Liver (tissue), 3 donors: ENCODE measurements around the gene RHOT1.

Experiments
- EGR1 ChIP-seq, 2 donors: IDR thresholded peaks; 2 replicates each; pipeline ENCODE4 v1.6.1; 2016 to 2018; ENCODE audit warnings: antibody characterized with exemption in 2 of 2, low read depth in 2 of 2
- FOXA1 ChIP-seq: IDR thresholded peaks from 2 replicates; pipeline ENCODE4 v1.6.1; 2016; ENCODE audit warnings: antibody characterized with exemption
- FOXA2 ChIP-seq: IDR thresholded peaks from 2 replicates; pipeline ENCODE4 v1.6.1; 2016; ENCODE audit warnings: antibody characterized with exemption
- HNF4A ChIP-seq, 2 donors: conservative IDR thresholded peaks; 2 replicates each; pipeline ENCODE4 v1.6.1; 2016; ENCODE audit warnings: antibody characterized with exemption in 2 of 2, mild to moderate bottlenecking in 2 of 2
- JUND ChIP-seq, 2 donors: IDR thresholded peaks; 2 replicates each; pipeline ENCODE4 v1.6.1; 2016; ENCODE audit warnings: antibody characterized with exemption in 2 of 2
- NR2F2 ChIP-seq: IDR thresholded peaks from 2 replicates; pipeline ENCODE4 v1.6.1; 2016; ENCODE audit warnings: antibody characterized with exemption
- RAD21 ChIP-seq, 2 donors: IDR thresholded peaks; 2 replicates each; pipeline ENCODE4 v1.6.1; 2016; ENCODE audit warnings: antibody characterized with exemption in 2 of 2, mild to moderate bottlenecking in 2 of 2
- REST ChIP-seq: IDR thresholded peaks from 2 replicates; pipeline ENCODE4 v1.6.1; 2016; ENCODE audit warnings: antibody characterized with exemption, mild to moderate bottlenecking
- RXRA ChIP-seq, 2 donors: IDR thresholded peaks; 2 replicates each; pipeline ENCODE4 v1.6.1; 2017 to 2018; ENCODE audit warnings: antibody characterized with exemption in 2 of 2, mild to moderate bottlenecking in 1 of 2
- SP1 ChIP-seq: IDR thresholded peaks from 2 replicates; pipeline ENCODE4 v1.6.1; 2018; ENCODE audit warnings: antibody characterized with exemption, mild to moderate bottlenecking
- TAF1 ChIP-seq: conservative IDR thresholded peaks from 2 replicates; pipeline ENCODE4 v1.6.1; 2016; ENCODE audit warnings: antibody characterized with exemption, mild to moderate bottlenecking
- YY1 ChIP-seq: IDR thresholded peaks from 2 replicates; pipeline ENCODE4 v1.6.1; 2016; ENCODE audit warnings: antibody characterized with exemption, mild to moderate bottlenecking
- TF ChIP-seq, protein P1 (sequence below): fragments of 150-350 bp; IDR thresholded peaks from 2 replicates; pipeline ENCODE4 v1.5.1; 2017; ENCODE audit warnings: improper control_type of control experiment, low read depth, low read length; ENCODE audit not compliant: missing input control
- TF ChIP-seq, protein P2 (sequence below): IDR thresholded peaks from 2 replicates; pipeline ENCODE4 v1.6.1; 2016; ENCODE audit warnings: antibody characterized with exemption
- donor health status: healthy.
- donor health status: healthy.

DNA sequence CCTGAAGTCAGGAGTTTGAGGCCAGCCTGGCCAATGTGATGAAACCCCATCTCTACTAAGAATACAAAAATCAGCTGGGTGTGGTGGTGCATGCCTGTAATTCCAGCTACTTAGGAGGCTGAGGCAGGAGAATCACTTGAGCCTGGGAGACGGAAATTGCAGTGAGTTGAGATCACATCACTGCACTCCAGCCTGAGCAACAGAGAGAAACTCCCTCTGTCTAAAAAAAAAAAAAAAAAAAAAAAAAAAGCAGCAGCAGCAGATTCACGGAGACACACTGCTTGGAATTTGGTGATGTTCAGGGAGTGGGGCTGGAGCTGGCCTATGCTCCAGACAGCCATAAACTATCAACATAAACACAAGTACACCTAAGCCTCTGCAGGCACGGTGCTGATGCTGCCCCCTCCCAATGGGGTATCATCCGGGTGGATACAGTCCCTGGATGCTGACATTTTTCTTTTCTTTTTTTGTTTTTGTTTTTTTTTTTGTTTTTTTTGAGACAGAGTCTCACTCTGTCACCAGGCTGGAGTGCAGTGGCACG, 39.6 kb upstream of the RHOT1 start:
- TF ChIP-seq, protein P1, sequence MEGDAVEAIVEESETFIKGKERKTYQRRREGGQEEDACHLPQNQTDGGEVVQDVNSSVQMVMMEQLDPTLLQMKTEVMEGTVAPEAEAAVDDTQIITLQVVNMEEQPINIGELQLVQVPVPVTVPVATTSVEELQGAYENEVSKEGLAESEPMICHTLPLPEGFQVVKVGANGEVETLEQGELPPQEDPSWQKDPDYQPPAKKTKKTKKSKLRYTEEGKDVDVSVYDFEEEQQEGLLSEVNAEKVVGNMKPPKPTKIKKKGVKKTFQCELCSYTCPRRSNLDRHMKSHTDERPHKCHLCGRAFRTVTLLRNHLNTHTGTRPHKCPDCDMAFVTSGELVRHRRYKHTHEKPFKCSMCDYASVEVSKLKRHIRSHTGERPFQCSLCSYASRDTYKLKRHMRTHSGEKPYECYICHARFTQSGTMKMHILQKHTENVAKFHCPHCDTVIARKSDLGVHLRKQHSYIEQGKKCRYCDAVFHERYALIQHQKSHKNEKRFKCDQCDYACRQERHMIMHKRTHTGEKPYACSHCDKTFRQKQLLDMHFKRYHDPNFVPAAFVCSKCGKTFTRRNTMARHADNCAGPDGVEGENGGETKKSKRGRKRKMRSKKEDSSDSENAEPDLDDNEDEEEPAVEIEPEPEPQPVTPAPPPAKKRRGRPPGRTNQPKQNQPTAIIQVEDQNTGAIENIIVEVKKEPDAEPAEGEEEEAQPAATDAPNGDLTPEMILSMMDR, result no peak
- TF ChIP-seq YY1 (no peak), RAD21 (IDR thresholded peaks at IDR 0.05) (no peak), FOXA2 (no peak), EGR1 (IDR thresholded peaks at IDR 0.05; ENCODE audit: low read depth in 2 of 2) (no peak), JUND (IDR thresholded peaks at IDR 0.05) (no peak), RXRA (IDR thresholded peaks at IDR 0.05) (no peak), TAF1 (no peak), FOXA1 (no peak), REST (no peak), NR2F2 (no peak), SP1 (no peak), HNF4A (conservative IDR thresholded peaks at IDR 0.05) (no peak)
- TF ChIP-seq, protein P2, sequence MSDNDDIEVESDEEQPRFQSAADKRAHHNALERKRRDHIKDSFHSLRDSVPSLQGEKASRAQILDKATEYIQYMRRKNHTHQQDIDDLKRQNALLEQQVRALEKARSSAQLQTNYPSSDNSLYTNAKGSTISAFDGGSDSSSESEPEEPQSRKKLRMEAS, result no peak
